ENCODE results near the gene HPS4.

- TF ChIP-seq, protein P1, sequence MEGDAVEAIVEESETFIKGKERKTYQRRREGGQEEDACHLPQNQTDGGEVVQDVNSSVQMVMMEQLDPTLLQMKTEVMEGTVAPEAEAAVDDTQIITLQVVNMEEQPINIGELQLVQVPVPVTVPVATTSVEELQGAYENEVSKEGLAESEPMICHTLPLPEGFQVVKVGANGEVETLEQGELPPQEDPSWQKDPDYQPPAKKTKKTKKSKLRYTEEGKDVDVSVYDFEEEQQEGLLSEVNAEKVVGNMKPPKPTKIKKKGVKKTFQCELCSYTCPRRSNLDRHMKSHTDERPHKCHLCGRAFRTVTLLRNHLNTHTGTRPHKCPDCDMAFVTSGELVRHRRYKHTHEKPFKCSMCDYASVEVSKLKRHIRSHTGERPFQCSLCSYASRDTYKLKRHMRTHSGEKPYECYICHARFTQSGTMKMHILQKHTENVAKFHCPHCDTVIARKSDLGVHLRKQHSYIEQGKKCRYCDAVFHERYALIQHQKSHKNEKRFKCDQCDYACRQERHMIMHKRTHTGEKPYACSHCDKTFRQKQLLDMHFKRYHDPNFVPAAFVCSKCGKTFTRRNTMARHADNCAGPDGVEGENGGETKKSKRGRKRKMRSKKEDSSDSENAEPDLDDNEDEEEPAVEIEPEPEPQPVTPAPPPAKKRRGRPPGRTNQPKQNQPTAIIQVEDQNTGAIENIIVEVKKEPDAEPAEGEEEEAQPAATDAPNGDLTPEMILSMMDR (IDR thresholded peaks at IDR 0.05): no peak
- TF ChIP-seq EZH2 (IDR thresholded peaks at IDR 0.05) (no peak), EZH2phosphoT487 (IDR thresholded peaks at IDR 0.05) (no peak)
These were observed 33.0 kb downstream of the HPS4 start for GRCh38 chr22:26450453-26451185.
